HG03097 (cell line): Measurements from ENCODE around the gene ZNF593OS.

Experiments
- ATAC-seq: cut with Tn5 transposase; IDR thresholded peaks from one replicate; pipeline ENCODE4 v1.9.1; 2021; ENCODE audit not compliant: unreplicated experiment, low FRiP score

The ZNF593OS gene

DNA sequence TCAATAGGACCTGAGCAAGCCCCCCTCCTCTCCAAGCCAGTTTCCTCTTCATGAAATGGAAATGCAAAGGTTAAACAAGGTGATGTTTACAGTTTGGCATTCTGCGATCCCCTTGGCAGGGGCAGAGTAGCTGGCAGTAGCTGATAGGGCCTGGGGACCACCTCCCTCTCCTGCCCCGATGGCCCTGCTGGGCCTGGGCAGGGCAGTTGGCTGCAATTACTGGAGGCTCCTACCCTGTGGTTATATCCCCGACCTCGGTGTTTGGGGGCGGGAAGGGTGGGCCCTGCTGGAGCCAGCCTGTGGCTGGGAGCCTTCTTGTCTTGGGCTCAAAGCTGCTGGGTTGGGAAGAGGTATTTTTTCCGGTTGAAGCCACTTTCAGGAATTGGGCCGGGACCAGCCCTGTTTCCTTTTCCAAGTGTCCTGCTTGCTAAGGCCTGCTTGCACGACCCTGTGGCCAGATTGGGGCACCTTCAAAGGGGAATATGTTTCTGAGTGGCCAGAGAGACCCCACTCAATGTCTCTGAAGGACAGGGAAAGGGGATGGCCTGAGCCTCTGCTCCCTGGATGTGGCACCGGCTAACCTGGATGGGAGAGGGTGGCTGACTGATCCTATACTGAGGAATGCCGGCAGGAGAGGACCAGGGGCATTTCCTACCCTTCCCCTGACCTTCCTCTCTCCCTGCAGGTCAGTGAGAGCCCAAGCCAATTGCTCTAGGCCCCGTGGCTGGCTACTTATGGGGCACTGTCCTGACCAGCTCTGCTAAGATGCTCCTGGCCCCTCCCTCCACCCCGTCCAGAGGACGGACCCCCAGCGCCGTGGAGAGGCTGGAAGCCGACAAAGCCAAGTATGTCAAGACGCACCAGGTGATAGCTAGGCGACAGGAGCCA lies 10.9 kb downstream of the ZNF593OS start:
- ATAC-seq, result no peak

GRCh38 chr1:26159743-26160039 lies 11.9 kb downstream of the ZNF593OS start:
- ATAC-seq, result no peak

DNA sequence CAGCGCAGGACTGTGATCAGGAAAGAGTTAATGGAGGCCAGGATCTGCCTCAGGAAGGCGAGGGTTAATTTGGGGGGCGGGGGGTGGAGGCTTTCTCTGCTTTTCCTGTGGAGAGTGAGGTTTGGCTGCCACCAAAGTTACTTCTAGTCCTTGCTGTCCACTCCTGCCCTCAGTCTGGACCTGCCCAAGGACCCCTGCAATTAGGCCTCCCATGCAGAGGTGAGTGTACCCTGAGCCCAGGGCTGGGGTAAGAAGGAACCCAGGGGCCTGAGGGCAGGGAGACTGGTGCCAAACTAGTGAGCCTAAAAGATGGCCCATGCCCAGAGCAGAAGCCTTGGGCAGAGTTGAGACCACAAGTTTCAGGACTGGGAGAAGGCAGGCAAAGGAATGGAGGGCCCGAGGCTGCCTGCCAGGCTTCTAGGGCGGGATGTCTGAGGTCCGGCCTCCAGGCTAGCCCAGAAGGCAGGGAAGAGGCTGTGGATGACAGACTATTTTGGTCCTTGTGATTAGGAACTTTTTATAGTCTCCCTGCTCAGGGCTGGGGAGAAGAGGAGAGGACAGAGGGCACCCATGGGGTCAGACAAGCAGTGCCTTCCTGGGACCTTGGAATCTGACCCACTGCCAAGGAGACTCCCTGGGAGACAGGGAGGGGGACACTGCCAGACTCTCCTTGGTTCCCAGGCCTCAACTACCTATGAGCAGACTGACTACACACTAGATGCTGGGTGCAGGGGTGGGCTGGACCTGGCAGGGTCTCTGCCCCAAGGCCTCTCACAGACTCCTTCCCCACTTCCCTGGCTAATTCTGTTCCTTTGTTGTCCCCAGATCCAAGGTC lies 12.5 kb downstream of the ZNF593OS start, which contains the start of gene FAM110D:
Gene FAM110D, plus strand, starts transcription at position 172 of the 835 bp plus-strand sequence. CDS start 2,213 bp downstream, outside the sequence.
- ATAC-seq, result no peak

GRCh38 chr1:26158271-26158907 lies 13.2 kb downstream of the ZNF593OS start:
- no peak for ATAC-seq

DNA sequence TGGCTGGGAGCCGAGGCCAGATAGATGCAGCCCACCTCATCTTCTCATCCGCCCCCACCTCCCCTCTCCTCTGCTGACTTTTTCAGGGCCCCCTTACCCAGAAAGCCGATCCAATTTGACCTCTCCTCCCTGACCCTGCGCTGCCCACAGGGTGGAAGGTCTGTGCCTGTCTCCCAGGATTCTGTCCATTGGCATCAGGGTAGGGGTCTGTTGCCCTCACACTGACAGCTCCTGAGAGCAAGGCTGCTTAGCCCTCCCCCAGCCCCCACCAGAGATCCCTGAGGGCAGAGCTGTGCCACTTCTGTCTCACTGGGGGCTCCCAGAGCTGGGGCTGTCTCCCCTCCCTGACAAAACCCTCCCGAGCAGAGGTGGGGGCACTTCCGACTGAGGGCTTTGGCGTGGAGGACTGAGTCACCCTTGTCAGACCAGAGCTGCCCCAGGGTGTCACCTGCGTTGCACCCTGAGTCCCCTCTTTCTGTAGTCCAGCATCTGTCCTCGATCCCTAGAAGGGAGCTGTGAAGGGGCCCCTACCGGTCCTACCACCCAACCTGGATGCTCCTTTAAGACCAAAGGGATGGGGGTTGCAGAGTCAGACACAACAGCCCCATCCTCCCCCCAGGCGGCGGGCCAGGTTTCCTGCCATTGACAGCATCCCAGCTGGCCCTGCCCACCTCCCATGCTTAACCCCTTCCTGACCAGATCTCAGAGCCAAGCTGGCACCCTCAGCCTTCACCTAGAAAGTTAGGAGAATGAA lies 15.2 kb downstream of the ZNF593OS start:
- no peak for ATAC-seq

GRCh38 chr1:26155370-26156284 lies 16.0 kb downstream of the ZNF593OS start:
- no peak for ATAC-seq

- ATAC-seq, result no peak
These were observed 16.9 kb downstream of the ZNF593OS start for GRCh38 chr1:26154750-26155149.

- no peak for ATAC-seq
These were observed 17.6 kb downstream of the ZNF593OS start for GRCh38 chr1:26153966-26154532.

GRCh38 chr1:26148887-26149286 lies 22.7 kb downstream of the ZNF593OS start:
- ATAC-seq, result no peak

DNA sequence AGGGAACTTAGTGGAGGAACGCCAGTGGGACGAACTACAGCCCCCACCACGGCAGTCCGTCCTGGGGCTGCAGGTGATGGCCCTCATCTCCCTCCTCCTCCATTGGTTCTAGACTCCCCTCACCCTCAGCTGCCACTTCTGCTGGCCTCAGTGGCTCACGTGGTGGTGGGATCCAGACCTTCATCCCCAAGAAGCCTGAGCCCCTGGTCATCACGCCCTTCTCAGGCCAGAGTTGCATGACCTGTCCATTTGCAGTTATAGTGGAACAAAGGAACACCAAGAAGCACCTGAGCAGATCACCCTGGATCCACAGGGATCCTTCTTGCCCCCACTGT lies 25.7 kb downstream of the ZNF593OS start:
- ATAC-seq, result no peak

GRCh38 chr1:26145041-26145959 lies 26.3 kb downstream of the ZNF593OS start:
- ATAC-seq, result no peak

- ATAC-seq, result no peak
These were observed 29.5 kb downstream of the ZNF593OS start for GRCh38 chr1:26142159-26142558.

- ATAC-seq, result no peak
These were observed 32.6 kb downstream of the ZNF593OS start for GRCh38 chr1:26138974-26139558.

- ATAC-seq, result no peak
These were observed 37.2 kb downstream of the ZNF593OS start for GRCh38 chr1:26134466-26134865.

GRCh38 chr1:26132834-26133167 lies 38.8 kb downstream of the ZNF593OS start:
- ATAC-seq, result no peak

GRCh38 chr1:26132128-26132833 lies 39.4 kb downstream of the ZNF593OS start:
- ATAC-seq, result no peak

- no peak for ATAC-seq
These were observed 40.9 kb downstream of the ZNF593OS start for GRCh38 chr1:26130695-26131094.
